Left lung (tissue), 10 donors: ENCODE measurements around the gene SAXO1. TPM values are rescaled to one million over a fixed set of nuclear protein-coding genes. Genes with fewer than 3 reads are reported as not detected.

Experiments
- ATAC-seq: fragments of 200-7000 bp; cut with Tn5 transposase; one replicate; pipeline ENCODE4 v1.9.1; 2020; ENCODE audit warnings: moderate library complexity
- DNase-seq, 4 donors: peaks; one replicate each; pipeline ENCODE4 v3.0.0-alpha.2; 2013 to 2020
- H3K27ac ChIP-seq, 2 donors: fragments of 200-600 bp; sonication (generic) in 1 of 2; one replicate each; pipeline versions ENCODE4 v1.5.0 to v1.8.0; 2020 to 2021
- H3K27me3 ChIP-seq, 2 donors: fragments of 200-600 bp; sonication (generic) in 1 of 2; one replicate each; pipeline versions ENCODE4 v1.5.0 to v1.8.0; 2020 to 2021
- H3K36me3 ChIP-seq, 2 donors: fragments of 200-600 bp; sonication (generic) in 1 of 2; one replicate each; pipeline versions ENCODE4 v1.5.0 to v1.8.0; 2020 to 2021
- H3K4me1 ChIP-seq, 2 donors: fragments of 200-600 bp; one replicate each; pipeline ENCODE4 v1.8.0; 2021
- H3K4me3 ChIP-seq, 2 donors: fragments of 200-600 bp; sonication (generic) in 1 of 2; one replicate each; pipeline versions ENCODE4 v1.5.0 to v1.8.0; 2020 to 2021; ENCODE audit warnings: mild to moderate bottlenecking in 1 of 2
- H3K9me3 ChIP-seq, 2 donors: fragments of 200-600 bp; sonication (generic) in 1 of 2; one replicate each; pipeline versions ENCODE4 v1.5.0 to v1.8.0; 2020 to 2021
- intact Hi-C, 2 donors: fragments of 100-400 bp; cut with DNase I; formaldehyde crosslinking; loops; one replicate each; pipeline versions ENCODE4 v1.11.2 to v1.14.2; 2022
- polyA plus RNA-seq, 6 donors: library from polyadenylated mRNA; unstranded; fragments of 120-200 nt; gene quantifications; one replicate each; pipeline ENCODE4 v1.2.1, GENCODE V29; 2013; ENCODE audit not compliant: insufficient read length in 6 of 6
- total RNA-seq, 2 donors: library from RNA; stranded (reverse); fragmentation: NEBNext Ultra II Directional; extraction: Animal tissue kit (Norgen Biotek cat#: 25700); gene quantifications; one replicate each; pipeline ENCODE4 v1.2.1, GENCODE V29; 2021
- TF ChIP-seq, protein P1 (sequence below), 2 donors: fragments of 200-600 bp; sonication (generic) in 1 of 2; IDR thresholded peaks; one replicate each; pipeline versions ENCODE4 v1.5.0 to v1.8.0; 2021; ENCODE audit warnings: antibody characterized with exemption in 2 of 2
- donor health status: DM: no; HTN: yes; CAD: no.
- donor health status: DM: no; HTN: no; CAD: no.

Gene SAXO1
- total and polyA plus RNA-seq, 8 donors = 0.14 to 0.30 (median 0.18) TPM; not detected in 2

DNA sequence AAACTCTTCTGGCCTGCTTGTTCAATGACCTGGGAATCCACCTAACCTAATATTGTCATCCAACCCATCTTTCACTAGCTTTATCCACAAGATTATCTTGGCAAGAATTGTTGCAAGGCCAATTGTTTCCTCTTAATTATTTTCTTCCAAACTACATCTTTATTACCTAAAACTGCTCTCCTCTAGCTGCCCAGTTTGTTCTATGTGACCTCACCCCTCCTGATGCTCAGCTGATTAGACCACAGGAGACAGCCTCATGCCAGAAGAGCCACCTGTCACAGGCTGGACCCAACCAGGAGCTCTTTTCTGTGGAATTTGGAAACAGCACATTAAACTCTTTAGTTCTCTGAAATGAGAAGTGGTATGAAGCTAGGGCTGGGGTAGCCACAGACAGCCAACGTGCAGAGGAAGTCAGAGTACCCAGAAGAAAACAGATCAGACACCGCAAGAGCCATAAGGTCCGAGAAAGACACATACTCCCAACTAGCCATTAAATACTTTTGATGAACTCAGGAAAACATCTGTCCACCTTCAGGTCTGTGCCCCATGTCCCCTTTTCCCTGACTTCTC lies 12.0 kb downstream of the SAXO1 start:
- Histone ChIP-seq H3K36me3 (no peaks in the 10 kb centered on the region), H3K27me3 (no peaks in the 10 kb centered on the region), H3K9me3 (no peaks in the 10 kb centered on the region), H3K27ac (no peak overlapping the region), H3K4me1 (no peaks in the 10 kb centered on the region), H3K4me3 (no peak overlapping the region)
- ATAC-seq (no peak), DNase-seq (no peak)
- TF ChIP-seq, protein P1, sequence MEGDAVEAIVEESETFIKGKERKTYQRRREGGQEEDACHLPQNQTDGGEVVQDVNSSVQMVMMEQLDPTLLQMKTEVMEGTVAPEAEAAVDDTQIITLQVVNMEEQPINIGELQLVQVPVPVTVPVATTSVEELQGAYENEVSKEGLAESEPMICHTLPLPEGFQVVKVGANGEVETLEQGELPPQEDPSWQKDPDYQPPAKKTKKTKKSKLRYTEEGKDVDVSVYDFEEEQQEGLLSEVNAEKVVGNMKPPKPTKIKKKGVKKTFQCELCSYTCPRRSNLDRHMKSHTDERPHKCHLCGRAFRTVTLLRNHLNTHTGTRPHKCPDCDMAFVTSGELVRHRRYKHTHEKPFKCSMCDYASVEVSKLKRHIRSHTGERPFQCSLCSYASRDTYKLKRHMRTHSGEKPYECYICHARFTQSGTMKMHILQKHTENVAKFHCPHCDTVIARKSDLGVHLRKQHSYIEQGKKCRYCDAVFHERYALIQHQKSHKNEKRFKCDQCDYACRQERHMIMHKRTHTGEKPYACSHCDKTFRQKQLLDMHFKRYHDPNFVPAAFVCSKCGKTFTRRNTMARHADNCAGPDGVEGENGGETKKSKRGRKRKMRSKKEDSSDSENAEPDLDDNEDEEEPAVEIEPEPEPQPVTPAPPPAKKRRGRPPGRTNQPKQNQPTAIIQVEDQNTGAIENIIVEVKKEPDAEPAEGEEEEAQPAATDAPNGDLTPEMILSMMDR (IDR thresholded peaks at IDR 0.05) = no peak
- intact Hi-C loops = no loop called here

DNA sequence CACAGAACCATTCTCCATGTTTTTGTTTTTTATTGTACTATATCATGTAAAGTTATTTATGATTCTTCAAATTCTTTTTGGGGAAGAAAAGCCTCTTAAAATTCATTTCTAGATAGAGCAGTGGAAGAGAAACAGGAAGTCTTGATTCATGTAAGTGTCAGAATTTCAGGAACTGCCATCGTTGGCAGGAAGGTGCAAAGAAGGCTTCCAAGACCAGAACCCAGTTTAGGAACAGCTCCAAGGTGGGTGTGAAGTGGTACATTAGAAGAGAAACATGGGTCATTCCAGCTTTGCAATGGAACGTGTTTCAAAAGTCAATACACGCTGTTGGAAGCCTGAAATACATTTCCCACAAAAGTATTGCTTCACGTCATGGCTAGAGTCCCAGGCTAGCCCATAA lies 14.8 kb downstream of the SAXO1 start:
- DNase-seq (no peak), ATAC-seq (no peak)
- Histone ChIP-seq H3K4me3 (no peak overlapping the region), H3K27ac (no peak overlapping the region), H3K27me3 (no peaks in the 10 kb centered on the region), H3K4me1 (no peaks in the 10 kb centered on the region), H3K9me3 (no peaks in the 10 kb centered on the region), H3K36me3 (no peaks in the 10 kb centered on the region)
- intact Hi-C loops = no loop called here
- TF ChIP-seq, protein P1 (IDR thresholded peaks at IDR 0.05) = no peak

GRCh38 chr9:19009391-19009965 lies 23.5 kb downstream of the SAXO1 start:
- no peaks in the 10 kb centered on the region for H3K9me3 ChIP-seq
- intact Hi-C loops = no loop called here
- H3K27me3 ChIP-seq = no peaks in the 10 kb centered on the region
- no peak for ATAC-seq
- no peak overlapping the region for H3K27ac ChIP-seq
- no peaks in the 10 kb centered on the region for H3K36me3 ChIP-seq
- H3K4me1 ChIP-seq = no peaks in the 10 kb centered on the region
- H3K4me3 ChIP-seq = no peak overlapping the region
- TF ChIP-seq, protein P1 (IDR thresholded peaks at IDR 0.05) = no peak
- no peak for DNase-seq

DNA sequence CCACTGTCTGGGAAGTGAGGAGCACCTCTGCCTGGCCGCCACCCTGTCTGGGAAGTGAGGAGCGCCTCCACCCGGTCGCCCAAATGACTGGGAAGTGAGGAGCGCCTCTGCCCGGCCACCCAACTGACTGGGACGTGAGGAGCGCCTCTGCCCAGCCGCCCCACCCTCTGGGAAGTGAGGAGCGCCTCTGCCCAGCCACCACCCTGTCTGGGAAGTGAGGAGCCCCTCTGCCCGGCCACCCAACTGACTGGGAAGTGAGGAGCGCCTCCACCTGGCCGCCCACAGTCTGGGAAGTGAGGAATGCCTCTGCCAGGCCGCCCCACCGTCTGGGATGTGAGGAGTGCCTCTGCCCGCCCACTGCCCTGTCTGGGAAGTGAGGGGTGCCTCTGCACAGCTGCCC lies 32.9 kb downstream of the SAXO1 start:
- H3K4me3 ChIP-seq = no peak overlapping the region
- intact Hi-C loops = no loop called here
- ATAC-seq = no peak
- no peak for DNase-seq
- H3K9me3 ChIP-seq = peaks cover 0 to 1% of the 10 kb centered on the region in 2 donors
- H3K36me3 ChIP-seq = no peaks in the 10 kb centered on the region
- no peaks in the 10 kb centered on the region for H3K4me1 ChIP-seq
- H3K27ac ChIP-seq = no peak overlapping the region
- no peaks in the 10 kb centered on the region for H3K27me3 ChIP-seq
- TF ChIP-seq, protein P1 (IDR thresholded peaks at IDR 0.05) = no peak

DNA sequence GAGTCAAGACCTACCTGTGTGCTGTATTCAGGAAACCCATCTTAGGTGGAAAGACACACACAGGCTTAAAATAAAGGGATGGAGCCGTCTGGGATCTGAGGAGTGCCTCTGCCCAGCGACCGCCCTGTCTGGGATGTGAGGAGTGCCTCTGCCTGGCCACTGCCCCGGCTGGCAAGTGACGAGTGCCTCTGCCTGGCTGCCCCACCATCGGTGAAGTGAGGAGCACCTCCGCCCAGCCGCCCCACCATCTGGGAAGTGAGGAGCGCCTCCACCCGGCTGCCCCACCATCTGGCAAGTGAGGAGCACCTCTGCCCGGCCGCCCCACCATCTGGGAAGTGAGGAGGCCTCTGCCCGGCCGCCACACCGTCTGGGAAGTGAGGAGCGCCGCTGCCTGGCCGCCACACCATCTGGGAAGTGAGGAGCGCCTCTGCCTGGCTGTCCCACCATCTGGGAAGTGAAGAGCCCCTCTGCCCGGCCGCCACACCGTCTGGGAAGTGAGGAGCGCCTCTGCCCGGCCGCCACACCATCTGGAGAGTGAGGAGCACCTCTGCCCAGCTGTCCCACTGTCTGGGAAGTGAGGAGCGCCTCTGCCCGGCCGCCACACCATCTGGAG lies 33.7 kb downstream of the SAXO1 start:
- no peaks in the 10 kb centered on the region for H3K4me1 ChIP-seq
- TF ChIP-seq, protein P1 (IDR thresholded peaks at IDR 0.05) = no peak
- H3K27ac ChIP-seq = no peak overlapping the region
- no peak overlapping the region for H3K4me3 ChIP-seq
- DNase-seq (no peak), ATAC-seq (no peak)
- H3K27me3 ChIP-seq = no peaks in the 10 kb centered on the region
- no peaks in the 10 kb centered on the region for H3K36me3 ChIP-seq
- intact Hi-C loops = no loop called here
- peaks cover 0 to 1% of the 10 kb centered on the region in 2 donors for H3K9me3 ChIP-seq
